ENCODE data around the gene STX10.

STX10 gene

DNA sequence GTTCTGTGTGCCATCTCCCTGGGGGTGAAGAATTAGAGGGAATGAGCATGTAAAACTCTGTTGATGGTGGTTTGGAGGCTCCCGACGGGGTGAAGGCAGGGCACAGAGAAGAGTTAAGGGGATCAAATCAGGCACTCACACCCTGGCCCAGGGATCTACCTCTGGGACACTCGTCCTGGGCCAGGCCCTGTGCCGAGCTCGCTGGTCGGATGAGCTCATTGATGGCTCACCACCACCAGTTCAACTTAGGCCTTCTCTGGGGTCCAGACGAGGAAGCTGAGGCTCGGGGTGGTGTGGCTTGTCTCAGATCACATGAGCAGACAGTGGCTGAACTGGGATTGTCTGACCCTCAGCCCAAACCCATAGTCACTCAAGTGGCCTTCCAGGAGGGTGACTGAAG lies 30.5 kb downstream of the STX10 start:
- DNase-seq (ENCODE audit: low read depth in 2 of 2), result no peak

DNA sequence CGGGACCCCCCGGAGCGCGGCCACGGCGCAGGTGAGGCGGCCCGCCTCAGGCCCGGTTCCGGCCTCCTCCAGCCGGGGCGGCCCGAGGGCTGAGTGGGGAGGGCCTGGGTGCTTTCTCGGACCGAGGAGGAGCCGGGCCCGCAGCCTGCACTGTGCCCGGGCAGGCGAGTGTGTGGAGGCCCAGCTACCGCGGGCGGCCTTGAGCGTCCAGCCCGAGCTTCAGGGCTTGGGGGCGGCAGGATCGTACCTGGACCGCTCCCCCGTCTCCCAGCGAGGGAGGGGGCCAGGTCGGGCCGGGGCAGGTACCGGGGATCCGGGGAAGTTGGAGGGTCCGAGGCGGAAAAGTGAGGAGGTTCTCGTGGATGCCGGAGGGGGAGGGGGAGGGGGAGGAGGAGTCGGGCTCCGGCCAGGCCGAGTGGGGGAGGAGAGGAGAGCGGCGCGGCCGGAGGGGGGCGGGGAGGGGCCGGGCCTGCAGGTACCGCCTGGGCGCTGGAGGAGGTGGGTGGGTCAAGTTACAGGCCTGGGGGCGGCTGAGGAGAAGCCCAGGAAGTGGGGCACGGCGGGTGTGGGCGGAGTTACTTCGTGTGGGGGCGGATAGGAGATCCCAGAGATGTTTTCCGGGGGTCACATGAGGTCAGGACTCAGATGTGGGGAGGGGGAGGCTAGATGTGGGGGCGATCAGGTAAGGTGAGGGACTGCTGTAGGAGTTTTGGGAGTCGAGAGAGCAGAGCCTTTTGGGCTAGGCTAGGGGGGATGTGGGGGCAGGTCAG lies 31.6 kb downstream of the STX10 start:
- DNase-seq (ENCODE audit: low read depth in 2 of 2), result peak in 1 of 2 donors; percentile 49

DNA sequence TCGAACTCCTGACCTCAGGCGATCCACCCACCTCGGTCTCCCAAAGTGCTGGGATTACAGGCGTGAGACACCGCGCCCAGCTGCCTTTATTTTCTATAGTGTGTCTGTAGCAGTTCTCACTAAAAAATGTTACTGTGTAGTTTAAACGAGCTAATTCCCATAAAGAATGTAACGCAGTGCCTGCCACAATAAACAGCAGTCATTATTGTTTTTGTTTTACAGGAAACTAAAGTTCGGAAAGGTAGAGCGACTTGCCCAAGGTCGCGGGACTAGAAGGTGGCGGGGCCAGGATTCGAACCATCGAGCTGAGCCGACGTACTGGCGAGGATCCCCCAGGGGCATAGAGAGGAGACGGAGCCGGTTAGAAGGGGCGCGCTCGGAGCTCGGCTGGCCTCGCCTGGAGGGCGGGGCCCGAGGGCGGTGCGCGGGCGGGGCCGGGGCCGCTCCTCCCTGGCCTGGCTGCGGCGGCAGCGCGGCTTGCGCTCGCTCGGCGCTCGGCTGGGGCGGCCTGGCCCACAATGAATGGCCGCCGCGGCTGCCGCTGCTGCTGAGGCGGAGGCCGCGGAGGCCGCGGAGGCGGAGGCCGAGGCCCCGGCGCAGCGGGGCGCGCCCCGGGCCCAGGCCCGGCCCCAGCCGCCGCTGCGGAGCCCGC lies 32.3 kb downstream of the STX10 start, which contains the start of gene NACC1:
TSS of gene NACC1 (plus strand) at position 493 of the 652 bp plus-strand sequence. CDS start 16,944 bp downstream, outside the sequence.
- peak; percentile 80 to 90 for DNase-seq (ENCODE audit: low read depth in 2 of 2)

DNA sequence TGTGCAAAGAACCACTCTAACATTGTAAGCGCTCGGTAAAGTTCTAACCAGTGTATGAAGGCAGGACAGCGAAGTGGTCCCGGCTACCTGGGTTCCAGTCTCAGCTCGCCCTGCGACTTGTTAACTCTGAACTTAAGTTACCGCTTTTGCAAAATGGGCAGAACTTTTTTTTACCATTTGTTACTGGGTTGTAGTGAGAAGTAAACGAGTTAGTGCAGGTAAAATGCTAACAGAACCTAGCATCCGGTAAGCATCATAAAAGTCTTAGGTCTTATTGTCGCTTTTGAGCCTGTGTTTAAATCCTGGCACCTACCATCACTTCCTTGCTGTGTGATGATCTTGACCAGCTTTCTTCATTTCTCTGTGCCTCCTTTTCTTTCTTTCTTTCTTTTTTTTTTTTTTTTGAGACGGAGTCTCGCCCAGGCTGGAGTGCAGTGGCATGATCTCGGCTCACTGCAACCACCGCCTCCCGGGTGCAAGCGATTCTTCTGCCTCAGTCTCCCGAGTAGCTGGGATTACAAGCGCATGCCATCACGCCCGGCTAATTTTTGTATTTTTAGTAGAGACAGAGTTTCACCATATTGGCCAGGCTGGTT lies 32.9 kb downstream of the STX10 start:
- no peak for DNase-seq (ENCODE audit: low read depth in 2 of 2)

DNA sequence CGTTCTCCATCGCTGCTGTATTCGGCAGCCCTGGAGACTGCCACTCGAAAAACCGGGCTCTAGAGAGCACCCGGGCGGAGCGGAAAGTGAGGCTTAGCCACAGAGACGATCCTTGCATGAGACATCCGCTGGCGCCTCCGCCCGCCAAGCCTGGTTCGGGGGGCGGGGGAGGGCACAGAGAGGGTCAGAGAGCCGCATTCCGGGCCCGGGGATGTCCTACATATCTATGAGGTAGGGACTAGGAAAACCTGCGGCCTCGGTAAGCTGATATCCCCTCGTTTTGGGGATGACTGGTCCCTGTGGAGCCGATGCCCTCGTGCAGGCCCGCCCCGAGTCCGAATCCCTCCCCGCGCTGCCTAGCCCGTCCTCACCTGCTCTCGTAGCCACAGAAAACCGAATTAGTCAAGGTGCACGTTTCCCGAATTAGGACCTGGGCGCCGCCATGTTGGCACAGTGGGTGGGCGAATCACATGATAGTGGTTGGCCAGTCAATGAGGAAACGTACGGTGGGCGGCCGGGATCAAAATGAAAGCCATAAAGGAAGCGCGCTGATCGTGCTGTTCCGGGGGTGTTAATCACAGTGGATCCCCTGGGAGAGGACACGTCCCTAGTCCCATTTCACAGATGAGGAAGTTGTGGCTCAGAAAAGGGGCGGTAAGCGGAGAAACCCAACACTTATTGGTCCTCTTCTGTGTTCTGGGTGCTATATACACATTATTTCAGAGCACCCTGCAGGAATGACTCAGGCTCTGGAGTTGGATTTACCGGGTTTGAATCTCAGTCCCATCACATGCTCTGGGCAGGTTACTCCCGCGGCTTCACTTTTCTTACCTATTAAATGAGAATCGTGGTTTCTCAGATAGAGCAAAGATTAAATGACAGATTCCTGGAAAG lies 33.6 kb downstream of the STX10 start, which contains the start of gene TRMT1:
TSS of gene TRMT1 (minus strand) at position 459 of the 894 bp plus-strand sequence. CDS start at position 118, 341 bp downstream.
- peak; percentile 85 to 86 for DNase-seq (ENCODE audit: low read depth in 2 of 2)

DNA sequence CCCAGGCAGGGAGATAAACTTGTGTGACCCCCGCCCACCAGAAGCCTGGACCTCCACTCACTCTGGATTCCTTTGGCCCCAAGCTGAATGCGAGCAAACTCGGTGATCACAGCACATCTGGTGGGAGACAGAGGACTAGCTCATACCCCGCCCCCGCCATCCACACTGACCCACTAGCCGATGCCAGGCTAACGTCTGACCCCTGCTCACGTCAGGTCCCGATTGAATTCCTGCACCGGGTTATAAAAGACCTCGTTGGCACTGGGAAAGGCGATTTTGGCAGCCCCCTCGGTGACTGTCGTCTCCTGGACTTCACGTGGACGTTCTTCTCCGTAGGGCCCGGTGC lies 34.3 kb downstream of the STX10 start:
- no peak for DNase-seq (ENCODE audit: low read depth in 2 of 2)

DNA sequence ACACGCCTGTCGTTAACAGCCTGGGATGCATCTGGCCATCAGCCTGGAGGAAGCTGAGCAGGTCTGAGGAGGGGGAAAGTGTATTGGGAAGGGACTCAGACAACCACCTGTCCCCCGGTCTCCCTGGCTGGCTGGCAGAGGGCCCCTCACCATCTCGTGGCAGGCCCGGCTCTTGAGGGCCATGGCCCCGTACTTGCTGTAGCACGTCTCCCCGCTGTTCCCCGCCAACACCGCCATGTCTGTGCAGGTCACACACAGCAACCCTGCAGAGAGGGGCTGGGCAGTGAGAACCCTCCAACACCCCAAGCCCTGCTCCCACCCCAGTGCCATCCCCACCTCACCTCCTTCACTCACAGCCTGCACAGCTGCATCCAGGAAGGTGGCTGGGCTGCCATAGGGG lies 37.6 kb downstream of the STX10 start:
- DNase-seq (ENCODE audit: low read depth in 2 of 2), result no peak

DNA sequence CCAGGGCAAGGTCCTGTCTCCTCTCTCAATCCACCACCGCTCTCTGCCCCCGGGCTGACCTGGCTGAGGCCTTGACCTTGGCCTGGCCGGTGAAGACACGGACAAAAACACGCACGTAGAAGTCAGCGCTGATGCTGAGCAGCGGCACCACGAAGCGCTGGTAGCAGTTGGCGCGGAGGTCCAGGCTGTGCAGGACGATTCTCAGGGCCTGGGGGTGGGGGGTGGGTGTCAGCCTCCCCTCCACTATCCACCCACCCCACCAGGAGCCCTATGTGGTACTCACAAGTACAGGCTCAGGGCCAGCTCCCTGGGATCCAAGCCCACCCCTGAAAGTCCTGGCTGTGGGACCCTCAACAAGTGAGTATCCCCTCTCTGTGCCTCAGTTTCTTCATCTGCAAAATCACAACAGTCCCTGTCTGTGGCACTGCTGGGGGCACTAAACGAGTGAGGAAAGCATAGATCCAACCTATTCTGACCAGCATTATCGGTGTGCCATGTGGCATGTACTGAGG lies 40.0 kb downstream of the STX10 start:
- DNase-seq (ENCODE audit: low read depth in 2 of 2), result no peak

DNA sequence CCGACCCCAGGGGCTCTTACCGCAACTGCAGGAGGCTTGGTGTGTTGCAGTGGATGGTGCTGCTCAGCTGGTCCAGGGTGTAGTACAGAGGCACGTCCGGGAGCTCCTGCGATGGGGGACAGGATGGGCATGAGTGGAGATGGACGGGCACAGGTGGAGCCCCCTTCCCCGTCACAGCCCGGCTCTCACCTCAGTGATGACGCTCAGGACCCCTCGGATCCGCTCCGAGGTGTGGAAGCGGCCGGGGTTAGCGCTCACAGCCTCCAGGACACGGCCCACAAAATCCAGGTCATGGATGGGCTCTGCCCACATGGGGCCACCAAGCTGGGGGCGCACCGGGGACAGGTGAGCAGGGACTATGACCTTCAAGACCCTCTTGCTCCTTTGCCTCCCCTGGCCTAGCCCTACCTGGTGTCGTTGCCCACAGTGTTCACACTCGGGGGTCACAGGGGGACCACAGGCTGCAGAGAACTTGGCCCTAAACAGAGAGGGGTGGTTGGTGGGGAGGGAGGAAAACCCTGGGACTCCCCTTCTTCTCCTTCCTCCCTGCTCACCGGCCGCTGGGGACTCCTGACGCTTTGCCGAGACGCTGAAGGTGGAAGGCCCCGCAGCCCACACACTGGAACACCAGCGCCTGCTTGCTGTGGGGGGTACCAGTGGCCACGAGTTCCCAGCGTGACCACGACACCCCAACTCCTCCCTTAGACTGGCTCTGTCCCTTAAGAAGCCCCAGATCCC lies 40.6 kb downstream of the STX10 start:
- DNase-seq (ENCODE audit: low read depth in 2 of 2), result no peak

DNA sequence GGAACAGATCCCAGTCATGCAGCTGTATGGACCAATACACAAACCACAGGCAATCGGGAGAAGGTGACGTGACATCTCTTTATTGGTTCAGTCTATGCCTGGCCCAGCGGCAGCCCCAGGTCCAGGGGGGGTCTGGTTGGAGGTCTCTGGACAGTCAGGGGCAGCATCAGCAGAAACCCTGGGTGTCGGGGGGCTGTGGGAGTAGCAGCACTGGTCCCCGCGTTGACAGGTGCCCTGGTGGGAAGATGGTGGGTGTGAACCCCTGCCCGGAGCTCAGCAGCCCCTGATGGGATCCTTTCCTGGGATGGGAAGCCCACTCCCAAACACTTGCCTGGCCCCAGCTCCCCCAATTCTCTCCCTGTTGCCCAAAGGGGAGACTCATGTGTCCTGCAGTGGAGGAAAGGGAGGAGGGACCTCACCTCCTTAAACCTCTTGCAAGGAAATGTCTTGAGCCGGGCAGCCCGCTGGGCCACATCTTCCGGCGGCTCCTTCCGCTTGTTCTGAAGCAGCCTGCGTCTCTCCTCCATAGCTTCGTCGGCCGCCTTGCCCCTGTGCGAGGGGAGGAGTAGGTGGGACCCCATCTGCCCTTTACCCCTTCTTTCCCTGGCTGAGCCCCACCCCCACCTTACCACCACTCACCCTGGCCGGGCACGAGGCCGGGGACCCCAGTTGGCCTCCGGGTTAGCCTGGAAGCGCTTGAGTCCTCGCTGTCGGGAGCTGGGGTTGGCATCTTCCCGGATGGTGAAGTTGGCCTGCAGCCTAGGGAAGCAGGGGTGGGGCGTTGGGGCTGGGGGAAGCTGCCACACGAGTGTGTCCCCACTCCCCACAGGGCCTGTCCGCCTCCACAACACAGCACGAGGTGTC lies 45.1 kb downstream of the STX10 start:
- no peak for DNase-seq (ENCODE audit: low read depth in 2 of 2)

DNA sequence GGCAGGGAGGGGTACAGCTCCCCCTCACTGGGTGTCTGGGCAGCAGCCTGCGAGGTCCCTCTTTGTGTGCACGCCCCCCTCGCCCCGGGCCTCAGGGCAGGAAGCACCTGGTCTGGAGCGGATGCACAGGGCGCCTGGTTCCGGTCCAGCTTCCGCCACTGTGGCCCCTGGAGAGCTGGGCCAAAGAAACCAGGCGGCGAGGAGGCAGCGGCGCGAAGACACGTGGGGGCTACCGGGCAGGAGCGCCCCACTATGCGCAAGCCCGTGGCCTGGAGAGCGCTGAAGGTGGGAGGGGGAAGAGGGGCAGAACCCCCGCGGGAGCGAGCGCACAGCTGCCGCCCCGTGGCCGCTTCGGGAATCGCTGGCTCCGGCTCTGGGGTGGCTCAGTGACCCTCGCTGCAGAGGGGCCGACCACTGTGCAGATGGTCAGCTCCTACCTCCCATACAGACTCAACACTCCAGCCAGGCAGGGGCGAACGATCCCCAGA lies 45.8 kb downstream of the STX10 start:
- peak; percentile 55 to 65 for DNase-seq (ENCODE audit: low read depth in 2 of 2)

DNA sequence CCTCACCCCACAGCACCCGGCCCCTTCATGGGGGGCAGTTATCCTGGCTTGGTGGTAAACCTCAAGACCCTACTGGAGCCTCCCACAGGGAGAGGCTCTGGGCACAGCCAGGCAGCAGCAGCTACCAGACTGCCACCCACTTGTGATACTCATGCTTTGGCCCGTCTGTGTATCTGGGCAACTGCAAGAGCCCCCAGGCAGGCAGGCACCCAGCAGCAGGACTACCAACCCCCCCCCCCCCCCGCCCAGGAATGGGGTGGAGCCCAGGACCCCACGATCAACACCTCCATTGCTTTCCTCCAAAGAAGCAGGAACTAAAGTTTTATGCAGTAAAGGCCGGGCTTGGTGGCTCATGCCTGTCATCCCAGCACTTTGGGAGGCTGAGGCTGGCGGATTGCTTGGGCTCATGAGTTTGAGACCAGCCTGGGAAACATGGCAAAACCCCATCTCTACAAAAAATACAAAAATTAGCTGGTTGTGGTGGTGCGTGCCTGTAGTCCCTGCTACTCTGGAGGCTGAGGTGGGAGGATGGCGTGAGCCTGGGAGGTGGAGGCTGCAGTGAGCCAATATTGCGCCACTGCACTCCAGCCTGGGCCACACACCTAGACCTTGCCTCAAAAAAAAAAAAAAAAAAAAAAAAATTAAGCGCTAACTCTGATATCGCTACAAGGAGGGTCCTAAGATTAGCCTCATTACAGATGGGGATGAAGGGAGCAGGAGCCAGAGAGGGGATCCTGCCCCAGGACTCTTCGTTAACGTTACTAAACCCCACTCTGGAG lies 46.4 kb downstream of the STX10 start:
- DNase-seq (ENCODE audit: low read depth in 2 of 2), result no peak

DNA sequence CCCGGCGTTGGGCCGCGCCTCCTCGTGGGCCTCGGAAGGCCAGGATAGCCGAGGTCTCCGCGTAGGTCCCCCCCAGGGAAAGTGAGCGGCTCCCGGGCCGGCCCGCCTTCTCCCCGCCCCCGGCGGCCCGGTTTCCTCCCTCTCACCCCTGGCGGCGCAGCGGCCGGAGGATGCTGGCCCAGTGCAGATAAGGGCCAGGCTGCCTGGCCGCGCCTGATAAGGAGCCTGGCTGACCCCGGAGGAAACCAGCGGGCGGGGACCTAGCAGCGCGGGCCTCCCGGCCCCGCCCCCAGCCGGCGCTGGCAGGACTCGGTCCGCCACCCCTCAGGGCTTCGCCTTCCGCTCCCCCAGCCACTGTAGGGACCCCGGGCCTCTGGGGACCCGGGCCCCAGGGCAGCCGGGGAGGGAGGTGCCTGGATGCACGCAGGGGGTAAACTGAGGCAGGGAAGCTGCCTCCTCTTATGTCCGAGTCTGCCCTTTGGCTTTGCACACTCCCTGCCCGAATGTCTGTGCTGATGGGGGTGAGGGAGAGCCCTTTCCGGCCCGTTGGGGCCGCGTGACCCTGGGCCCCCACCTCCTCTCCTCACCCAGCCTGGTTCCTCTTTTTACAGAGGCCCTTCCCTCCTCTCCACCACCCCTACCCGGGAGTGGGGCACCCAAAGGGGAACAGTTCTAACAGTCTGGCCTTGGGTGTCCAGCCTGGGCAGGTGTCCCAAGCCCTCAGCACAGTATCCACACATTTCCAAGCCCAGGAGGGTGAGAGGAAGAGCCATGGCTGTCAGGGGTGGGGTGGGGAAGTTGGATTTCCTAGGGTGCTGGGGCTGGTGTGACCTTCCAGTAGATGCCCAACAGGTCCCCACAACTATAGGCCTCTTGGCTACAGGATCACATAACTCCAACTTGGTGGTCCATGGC lies 47.3 kb downstream of the STX10 start, which contains the start of gene LYL1:
TSS of gene LYL1 (minus strand) at position 193 of the 915 bp plus-strand sequence. CDS start 1,687 bp downstream, outside the sequence.
- DNase-seq (ENCODE audit: low read depth in 2 of 2), result no peak

DNA sequence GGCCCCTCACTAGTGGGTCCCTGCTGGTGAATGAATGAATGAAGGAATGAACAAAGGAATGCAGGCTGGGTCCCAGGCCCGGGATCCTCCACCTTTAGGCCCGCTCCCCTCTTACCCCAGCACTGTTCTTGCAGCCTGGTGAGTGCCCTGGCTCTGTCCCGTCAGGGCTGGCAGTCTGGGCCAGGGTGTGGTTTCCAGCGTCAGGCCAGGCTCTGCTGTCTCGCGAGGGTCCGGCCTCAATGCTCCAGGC lies 47.8 kb downstream of the STX10 start:
- no peak for DNase-seq (ENCODE audit: low read depth in 2 of 2)

DNA sequence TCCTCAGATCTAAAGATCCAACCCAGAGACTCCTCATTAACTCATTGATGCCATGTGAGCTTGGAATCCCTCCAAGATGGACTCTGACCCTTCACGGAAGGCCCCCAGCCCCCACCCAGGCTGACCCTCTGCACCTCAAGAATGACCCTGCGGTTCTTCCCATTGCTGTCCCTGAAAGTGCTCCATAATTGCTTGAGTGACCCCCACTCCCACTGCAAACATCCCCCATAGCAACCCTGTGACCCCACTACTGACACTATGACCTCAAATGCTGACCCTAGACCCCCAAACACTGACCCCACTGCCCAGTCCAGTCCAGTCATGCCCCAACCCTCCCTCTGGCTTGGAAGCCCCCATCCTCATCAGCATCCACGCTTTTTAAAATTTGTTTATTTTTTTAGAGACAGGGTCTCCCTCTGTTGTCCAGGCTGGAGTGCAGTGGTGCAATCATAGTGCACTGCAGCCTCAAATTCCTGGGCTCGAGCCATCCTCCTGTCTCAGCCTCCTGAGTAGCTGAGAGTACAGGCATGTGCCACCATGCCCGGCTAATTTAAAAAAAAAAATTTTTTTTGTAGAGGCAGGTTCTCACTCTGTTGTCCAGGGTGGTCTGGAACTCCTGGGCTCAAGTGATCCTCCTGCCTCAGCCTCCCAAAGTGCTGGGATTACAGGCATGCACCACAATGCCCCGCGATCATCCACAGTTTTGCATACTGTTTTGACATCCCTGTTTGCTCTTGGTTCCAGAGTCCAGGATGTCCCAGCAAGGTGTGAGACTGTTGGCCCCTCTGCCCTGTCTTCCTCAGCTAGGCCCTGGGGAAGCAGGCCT lies 48.4 kb downstream of the STX10 start:
- no peak for DNase-seq (ENCODE audit: low read depth in 2 of 2)

DNA sequence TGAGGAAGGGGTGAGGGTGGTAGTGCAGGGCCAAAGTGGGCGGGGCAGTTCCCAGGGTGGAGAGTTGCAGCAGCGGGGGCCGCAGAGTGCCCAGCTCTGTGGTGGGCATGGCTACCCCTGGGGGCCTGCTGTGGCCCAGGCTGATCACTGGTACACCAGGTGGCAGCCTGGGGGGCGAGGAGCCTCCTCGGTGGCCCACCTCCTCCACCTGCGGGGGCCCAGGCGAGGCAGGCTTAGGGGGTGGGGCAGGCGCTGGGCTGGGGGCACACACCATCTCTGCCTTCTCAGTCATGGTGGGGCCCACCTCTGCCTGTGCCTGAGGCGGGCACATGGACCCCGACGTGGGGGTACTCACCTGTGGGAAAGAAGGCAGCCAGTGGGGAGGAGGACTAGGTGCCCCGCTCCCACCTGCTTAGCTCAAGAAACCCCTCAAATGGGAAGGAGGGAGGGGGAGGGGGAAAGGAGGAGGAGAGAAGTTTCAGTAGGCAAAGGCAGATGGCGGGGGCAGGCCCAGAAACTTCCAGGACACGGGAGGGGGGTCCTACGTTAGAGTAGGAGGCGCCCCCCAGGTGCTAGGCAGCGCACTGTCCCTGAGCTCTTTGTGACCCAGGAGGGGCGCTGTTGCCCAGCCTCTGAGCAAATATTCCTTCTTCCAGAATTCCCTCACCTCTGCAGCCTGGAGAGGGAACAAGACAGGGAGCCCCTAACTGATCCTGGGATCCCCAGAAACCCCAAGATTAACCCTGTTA lies 49.2 kb downstream of the STX10 start:
- no peak for DNase-seq (ENCODE audit: low read depth in 2 of 2)
